GM21529 (cell line): ENCODE data around the gene PAPPA.

Experiments
- ATAC-seq: cut with Tn5 transposase; IDR thresholded peaks from one replicate; pipeline ENCODE4 v1.9.1; 2021; ENCODE audit not compliant: unreplicated experiment

Gene PAPPA

GRCh38 chr9:116304761-116305160 lies 151.2 kb downstream of the PAPPA start:
- no peak for ATAC-seq

- no peak for ATAC-seq
These were observed 154.5 kb downstream of the PAPPA start for GRCh38 chr9:116308076-116308475.

- ATAC-seq = no peak
These were observed 156.5 kb downstream of the PAPPA start for GRCh38 chr9:116309900-116310611.

- ATAC-seq = no peak
These were observed 158.6 kb downstream of the PAPPA start for GRCh38 chr9:116312221-116312620.

- ATAC-seq = no peak
These were observed 160.0 kb downstream of the PAPPA start for GRCh38 chr9:116313638-116314037.

- no peak for ATAC-seq
These were observed 162.7 kb downstream of the PAPPA start for GRCh38 chr9:116316246-116316645.

- ATAC-seq = no peak
These were observed 163.9 kb downstream of the PAPPA start for GRCh38 chr9:116317503-116317902.

- ATAC-seq = no peak
These were observed 165.1 kb downstream of the PAPPA start for GRCh38 chr9:116318468-116319374.

- no peak for ATAC-seq
These were observed 165.9 kb downstream of the PAPPA start for GRCh38 chr9:116319480-116319879.

GRCh38 chr9:116320290-116320689 lies 166.7 kb downstream of the PAPPA start:
- ATAC-seq = no peak

- ATAC-seq = no peak
These were observed 168.9 kb downstream of the PAPPA start for GRCh38 chr9:116322521-116322920.

GRCh38 chr9:116323012-116323411 lies 169.4 kb downstream of the PAPPA start:
- ATAC-seq = no peak

- ATAC-seq = no peak
These were observed 170.0 kb downstream of the PAPPA start for GRCh38 chr9:116323571-116323970.

GRCh38 chr9:116325924-116326323 lies 172.3 kb downstream of the PAPPA start:
- no peak for ATAC-seq

GRCh38 chr9:116327701-116328405 lies 174.3 kb downstream of the PAPPA start:
- ATAC-seq = no peak

- no peak for ATAC-seq
These were observed 175.9 kb downstream of the PAPPA start for GRCh38 chr9:116329470-116329869.

GRCh38 chr9:116331241-116331640 lies 177.7 kb downstream of the PAPPA start:
- no peak for ATAC-seq

- no peak for ATAC-seq
These were observed 178.5 kb downstream of the PAPPA start for GRCh38 chr9:116332090-116332489.

GRCh38 chr9:116333254-116333653 lies 179.7 kb downstream of the PAPPA start:
- no peak for ATAC-seq

GRCh38 chr9:116334546-116335150 lies 181.1 kb downstream of the PAPPA start:
- ATAC-seq = no peak

GRCh38 chr9:116335392-116335791 lies 181.8 kb downstream of the PAPPA start:
- ATAC-seq = no peak
